Hippocampal formation (tissue), 2 donors: ENCODE data around the gene TLR4.

Experiments used
- DNase-seq, 2 donors: peaks; one replicate each; lab custom pipeline; 2025; lab: John Stamatoyannopoulos, UW

Gene TLR4

DNA sequence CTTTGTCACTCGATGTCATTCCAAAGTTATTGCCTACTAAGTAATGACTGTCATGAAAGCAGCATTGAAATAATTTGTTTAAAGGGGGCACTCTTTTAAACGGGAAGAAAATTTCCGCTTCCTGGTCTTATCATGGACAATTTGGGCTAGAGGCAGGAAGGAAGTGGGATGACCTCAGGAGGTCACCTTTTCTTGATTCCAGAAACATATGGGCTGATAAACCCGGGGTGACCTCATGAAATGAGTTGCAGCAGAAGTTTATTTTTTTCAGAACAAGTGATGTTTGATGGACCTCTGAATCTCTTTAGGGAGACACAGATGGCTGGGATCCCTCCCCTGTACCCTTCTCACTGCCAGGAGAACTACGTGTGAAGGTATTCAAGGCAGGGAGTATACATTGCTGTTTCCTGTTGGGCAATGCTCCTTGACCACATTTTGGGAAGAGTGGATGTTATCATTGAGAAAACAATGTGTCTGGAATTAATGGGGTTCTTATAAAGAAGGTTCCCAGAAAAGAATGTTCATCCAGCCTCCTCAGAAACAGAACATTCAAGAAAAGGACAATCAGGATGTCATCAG, 11.3 kb downstream of the TLR4 start:
- no peak for DNase-seq

DNA sequence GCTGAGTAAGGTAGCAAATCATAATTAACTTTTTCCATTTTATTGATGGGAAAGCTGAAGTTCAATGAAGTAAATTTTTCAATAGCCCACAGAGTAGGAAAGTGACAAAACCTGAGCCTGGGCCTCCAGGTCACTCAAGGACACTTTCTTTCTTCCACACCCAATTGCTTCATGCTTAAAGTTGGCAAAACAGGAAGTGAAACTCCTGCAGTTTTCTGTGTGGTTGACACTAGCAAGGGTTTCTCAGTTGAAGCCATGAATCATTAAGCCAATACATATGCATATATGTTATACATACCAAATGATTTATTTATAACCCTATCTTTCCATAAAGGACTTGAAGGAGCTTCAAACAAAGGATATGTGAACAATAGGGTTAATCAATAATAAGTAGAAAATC, 13.9 kb downstream of the TLR4 start:
- no peak for DNase-seq

DNA sequence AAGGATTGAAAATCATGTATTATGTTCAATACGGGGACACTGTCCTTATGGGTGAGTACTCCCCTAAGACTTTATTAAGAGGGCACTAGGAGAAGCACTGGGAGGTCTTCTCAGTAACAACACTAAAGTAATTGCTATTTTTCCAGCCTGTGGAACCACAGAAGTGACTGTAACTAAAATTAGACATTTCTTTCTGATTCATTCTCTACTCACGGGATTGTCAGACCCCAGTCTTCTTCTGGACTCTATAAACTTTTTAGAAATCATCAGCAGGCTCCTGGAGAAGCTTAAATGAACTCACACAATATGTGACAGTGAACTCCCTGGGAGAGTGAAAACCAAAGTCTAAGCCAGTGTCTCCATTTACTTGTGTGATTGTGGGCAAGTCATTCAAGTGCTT, 14.5 kb downstream of the TLR4 start:
- no peak for DNase-seq

DNA sequence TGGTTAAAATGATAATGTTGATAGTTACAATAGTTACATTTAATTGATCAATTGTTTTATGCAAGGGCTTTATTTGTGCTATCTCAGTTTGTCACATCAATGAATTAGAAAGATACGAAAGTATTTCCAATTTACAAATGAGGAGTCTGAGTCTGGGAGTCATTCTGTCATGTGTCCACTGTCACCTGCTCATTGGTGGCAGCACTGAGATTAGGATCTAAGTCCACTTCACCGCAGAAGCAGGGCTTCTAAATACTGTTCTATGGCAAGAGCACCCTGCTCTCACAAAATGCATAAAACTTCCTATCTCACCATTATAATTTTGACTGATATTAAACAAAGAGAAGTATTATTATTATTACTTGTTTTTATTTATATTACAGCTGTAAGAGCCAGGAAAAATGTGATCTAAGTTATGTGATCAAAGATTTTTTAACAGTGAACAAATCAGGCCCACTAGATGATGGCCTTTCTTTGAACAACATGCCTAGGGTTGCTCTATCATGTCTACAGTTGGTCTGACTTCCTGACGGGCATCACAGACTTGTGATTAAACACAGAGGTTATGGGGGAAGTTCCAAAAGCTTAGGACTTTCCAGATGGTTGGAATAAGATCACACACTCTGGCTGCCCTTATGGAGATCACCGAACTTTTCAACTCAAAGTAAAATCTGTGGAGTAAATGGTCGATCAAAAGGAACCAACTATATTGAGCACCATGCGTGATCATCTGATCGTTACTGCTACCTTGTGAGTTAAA, 15.1 kb downstream of the TLR4 start:
- no peak for DNase-seq

DNA sequence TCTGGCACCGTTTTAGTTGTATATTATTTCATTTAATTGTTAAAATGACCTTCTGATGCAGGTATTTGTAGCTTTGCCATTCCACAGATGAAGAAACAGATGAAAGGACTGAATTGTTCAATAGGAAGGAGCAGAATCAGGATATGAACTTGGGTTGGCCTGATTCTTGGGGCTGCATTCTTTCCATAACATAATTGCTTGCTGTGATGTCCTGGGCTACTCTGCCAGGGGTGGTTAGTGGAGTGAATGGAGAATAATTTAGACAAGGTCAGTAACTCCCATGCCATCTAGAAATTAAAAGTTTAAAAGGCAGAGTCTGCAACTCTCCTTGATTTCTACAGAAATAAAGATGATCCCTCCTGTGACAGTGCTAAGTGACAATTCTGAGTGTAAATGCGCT, 15.9 kb downstream of the TLR4 start:
- DNase-seq, result no peak

DNA sequence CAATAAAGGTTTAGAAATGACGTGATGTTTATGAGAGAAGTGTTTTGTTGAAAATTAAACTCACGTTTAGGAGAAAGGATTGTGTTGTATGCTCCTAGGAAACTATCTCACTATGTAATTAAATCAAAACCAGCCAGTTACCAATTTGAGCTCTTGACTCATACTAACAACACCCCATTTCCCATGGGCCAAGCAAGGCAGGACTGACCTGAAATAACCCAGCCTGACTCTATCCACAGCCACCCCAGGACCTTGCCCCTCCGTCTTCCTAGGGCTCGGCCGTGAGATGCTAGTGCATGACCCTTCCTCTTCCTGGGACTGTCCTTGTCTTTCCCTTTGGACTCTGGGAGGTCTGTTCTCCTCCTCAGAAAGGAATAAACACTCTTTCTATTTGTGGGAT, 16.4 kb downstream of the TLR4 start:
- DNase-seq, result no peak

DNA sequence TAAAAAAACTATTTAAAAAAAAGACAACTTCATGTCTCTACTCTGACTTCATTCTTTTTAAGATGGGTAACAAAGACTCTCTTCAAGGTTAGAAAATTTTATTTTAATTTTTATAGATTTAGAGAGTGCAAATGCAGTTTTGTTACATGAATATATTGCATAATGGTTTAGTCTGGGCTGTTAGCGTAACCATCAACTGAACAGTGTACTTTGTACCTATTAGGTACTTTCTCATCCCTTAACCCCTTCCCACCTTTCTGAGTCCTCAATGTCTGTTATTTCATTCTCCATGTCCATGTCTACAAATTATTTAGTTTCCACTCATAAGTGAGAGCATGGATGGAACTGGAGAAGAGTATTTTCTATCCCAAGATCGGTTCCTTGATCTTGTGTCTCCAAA, 16.8 kb downstream of the TLR4 start:
- no peak for DNase-seq

DNA sequence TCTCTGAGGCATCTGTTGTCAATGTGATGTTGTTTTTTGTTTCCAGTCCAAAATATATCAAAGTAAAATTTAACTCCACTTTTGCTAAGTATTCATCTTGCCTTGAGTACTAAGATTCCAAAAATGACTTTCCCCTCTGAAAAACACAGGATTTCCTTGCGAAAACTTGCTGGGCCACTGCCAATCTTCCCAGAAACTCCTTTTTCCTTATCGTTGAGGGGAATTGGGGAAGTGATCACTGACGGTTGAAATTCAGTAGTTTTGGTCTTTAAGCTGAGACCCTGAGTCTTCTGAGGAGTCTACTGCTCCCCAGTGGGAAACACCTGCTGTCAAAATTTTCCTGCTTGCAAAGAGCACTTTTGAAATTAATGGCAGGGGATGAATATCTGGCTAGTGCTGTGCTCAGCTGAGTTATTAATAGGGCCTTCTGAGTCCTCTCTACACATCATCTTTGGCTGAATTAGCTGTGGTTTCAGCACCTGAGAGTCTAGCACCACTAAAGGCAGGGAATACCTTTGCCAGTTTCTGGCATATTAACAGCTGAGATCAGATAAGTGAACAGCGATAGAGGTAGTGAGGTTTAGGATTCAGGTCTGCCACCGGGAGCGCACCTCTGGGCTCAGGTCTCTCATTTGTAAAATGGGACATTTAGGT, 18.0 kb downstream of the TLR4 start:
- DNase-seq, result no peak

DNA sequence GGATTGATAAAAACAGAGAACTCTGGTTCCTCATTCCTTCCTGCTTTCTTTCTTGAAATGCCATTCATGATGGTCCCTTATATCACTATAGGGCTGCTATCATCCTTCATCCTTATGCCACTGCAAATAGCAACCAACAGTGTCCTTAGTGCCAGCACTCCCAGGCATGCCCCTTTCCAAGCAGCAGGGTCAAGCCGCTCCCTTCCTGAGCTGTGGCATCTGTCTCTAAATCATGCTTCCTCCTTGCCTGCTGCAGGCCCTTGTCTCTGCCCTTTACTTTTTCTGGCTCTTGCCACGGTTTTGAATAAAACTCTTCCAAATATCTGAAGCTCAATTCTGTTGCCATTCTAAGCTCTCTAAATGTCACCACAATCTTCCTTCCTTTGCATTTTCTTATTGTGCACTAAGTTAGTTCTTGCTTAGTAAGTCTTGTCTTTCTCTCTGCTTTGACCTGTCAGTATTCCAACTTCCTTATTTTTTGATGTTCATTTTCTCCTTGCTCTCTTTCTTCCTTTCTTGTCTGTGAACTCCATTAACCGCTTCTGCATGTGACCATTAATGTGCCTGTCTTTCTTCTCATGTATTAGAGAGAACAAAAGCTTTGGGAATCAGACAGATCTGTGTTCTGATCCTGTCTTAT, 19.9 kb downstream of the TLR4 start:
- DNase-seq, result no peak

DNA sequence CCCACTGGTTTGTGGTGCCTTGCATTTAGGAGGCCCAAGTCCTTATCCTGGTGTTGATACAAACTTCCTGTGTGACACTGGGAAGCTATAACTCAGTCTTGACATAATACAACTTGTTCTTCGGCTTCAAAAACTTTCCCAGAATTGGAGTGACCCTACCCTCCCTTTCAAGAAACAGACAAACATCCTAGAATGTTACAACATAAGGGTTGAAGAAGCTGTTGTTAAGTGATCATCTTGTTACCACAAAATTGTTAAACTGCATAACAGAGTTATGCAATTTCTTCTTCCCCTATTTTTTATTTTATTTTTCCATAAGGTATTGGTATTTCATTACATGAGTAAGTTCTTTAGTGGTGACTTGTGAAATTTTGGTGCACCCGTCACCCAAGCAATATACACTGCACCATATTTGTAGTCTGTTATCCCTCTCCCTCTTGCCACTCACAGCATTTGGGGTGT, 21.3 kb downstream of the TLR4 start:
- DNase-seq, result no peak

DNA sequence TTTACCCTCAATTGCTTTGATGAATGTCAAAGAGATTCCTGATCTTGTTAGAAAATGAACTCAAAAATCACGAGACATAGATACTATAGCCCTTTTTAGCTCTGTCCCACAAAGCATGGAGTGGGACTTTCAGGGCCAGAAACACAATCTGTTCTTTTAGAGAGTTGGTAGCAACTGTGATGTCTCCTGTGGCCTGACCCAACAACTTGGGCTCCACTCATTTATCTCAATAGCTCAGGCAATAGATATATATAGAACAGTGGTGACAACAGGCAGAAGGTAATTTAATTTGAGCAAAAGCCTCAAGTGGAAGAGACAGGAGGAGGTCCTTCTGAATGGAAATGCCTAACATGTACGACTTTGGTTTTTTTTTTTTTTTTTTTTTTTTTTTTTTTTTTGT, 25.2 kb downstream of the TLR4 start:
- no peak for DNase-seq

DNA sequence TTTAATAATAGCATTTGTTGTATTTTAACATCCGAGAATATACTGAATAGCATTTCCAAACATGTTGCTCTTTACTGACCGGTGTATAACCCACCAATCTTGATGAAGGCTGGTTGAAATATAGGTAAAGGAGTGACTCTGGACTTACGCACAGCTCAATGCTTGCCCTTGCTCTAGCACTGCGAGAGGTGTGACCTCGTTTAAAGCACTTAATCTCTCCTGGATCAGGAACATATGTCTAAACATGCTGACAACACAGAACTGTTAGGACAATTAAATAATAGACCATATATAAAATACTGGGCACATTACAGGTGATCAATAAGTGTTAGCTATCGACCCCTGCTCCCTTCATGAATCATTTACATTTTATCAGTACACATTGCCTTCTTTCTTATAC, 28.3 kb downstream of the TLR4 start:
- no peak for DNase-seq

DNA sequence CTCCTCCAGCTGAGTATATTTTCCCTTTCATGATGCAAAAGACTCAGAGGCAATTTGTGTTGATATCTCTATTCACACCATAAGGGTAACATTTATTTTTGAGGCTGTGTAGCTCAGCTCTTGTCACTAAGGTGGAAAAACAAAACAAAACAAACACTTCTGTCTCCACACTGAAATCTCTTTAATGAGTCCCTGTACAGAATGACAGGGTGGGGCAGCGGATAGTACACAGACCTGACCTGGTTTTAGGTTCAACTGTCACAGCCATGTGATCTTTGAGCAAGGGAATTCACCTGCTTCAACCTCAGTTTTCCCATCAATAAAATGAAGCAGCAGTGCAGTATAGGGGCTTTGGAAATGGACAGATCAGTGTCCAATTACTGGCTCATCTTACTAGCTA, 29.3 kb downstream of the TLR4 start:
- no peak for DNase-seq

DNA sequence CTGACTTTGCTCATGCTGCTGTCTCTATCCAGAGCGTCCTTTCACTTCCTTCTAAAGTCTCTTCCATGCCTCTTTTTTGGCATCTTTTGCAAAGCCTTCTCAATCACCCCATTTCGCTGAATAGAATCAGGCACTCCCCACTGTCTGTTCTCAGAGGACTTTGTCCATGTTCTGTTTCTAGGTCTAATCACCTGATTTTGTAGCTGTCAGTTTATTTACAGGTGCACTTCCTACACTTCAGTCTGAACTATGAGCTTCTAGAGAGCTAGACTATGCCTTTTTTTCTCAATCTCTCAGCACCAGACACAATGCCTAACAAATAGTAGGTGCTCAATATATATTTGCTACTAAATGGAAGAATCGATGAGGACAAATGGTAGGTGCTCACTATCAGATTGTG, 29.9 kb downstream of the TLR4 start:
- DNase-seq, result no peak

DNA sequence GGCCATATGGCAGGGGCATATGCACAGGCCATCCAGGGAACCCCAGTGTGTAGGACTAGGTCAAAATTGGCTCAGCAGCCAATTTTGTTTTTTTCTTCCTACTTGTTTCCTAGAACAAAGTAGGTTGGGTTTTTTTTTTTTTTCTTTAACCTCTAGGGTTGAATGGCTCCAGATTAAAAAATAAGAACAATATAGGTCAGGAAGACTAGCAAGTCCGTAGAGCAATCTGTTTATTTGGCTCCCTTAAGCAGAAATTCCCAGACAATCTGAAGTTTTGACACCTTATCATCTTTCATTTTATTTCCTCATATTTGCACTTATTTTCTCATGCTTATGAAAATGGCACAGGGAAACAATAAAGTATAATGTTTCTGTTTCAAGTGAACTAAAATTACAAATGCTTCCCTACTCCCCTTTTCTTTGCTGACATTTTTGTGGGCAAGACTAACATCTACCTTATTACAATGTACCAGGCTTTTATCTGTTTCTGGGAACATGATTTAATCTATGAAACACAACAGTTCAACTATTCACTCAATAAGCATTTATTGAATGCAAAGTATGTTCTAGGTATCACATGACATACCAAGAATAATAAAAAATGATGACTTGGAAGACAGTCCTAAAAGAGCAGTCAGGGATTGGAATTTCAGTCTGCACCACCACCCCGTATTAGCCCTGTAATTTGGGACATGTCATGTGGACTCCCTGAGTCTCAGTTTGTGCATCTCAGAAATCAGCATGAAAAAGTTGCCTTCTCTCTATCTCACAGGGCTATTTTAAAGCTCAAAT, 30.5 kb downstream of the TLR4 start:
- DNase-seq, result no peak

DNA sequence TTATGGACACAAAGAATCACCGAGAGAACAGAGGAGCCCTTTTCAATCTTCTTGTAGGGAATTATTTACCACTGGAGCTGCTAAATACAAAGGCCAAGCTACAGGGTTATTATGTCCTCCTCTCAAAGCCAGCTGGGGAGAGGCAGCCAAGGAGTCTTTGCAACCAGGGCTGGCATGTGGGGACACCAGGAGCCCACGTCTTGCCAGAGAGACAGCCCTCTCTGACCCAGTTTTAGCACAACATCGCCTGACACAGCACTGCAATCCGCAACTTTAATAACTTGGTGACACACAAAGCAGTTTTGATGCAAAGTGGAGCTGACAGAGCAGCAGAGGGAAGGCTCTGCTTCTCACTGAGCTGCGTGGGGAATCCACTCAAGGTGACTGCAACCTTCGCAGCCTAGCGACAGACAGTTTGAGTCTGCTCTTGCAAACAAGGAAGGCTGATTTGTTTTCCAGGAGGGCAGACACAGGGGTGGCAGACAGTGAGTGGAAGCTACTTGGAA, 33.6 kb downstream of the TLR4 start:
- DNase-seq, result peak; percentile 43 to 64

DNA sequence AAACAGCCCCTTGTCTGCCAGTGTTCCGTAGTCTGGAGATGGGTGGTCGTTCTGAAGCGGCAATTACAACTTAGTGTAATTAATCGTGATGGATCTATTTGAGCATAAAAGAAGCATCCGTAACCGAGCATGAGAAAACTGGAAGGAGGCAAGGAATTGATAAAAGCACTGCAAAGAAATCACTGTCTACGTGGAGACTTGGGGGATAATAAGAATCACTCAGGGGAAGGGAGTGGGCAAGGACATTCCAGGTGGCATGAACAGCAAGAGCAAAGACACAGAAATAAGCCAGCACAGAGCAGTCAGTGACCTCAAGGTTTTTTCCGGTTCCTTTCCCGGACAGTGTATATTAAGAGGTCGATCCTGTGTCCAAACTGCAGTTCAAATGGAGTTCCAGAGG, 35.0 kb downstream of the TLR4 start:
- DNase-seq, result no peak

DNA sequence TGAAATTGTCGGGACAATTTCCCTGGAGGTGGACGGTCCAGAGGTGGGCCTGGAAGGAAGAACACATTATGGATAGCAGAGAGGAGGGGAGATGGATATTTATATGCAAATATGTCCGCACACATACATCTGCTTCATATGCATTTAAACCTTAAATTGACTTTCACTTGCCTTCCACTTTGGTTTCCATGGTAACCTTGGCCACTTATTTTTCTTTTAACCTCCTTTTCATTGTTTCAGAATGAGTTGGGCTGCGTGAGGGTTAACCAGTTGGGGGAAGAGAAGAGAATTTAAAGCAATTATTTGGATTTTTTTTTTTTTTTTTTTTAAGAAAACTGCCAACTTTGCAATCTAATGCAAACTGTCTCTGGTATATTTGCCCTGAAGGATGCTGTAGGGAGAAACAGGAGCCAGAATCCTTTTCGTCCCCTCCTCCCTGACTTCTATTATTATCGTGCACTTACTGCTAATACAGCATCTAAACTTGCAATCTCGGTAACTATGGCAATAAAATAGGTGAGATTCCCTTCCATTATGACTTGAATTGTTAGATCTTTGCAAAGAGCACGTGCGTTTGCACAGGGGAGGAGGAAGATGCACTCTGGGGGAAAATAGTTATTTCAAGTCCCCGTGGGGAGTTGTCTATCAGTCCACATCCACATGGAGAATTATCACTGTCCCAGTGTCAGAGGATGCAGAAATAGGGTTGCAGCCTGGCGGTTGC, 35.6 kb downstream of the TLR4 start:
- DNase-seq, result no peak

DNA sequence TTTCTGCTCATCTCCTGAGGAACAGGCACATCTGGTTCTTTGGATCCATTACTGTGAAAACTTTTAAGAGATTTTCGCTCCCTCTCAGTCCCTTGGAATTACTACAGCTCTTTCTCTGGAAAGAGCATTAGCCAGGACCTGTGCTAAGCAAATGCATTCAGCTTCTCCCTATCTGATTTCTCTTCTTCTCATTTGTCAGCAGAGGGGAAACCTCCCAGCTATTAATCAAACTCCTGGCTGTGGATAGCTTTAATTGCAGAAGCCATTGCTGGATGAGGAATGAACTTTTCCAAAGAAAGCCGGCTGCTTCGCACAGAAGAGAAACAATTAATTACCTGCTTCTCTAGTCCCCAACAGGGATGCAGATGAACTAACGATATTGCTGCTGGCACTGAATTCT, 37.9 kb downstream of the TLR4 start:
- no peak for DNase-seq

DNA sequence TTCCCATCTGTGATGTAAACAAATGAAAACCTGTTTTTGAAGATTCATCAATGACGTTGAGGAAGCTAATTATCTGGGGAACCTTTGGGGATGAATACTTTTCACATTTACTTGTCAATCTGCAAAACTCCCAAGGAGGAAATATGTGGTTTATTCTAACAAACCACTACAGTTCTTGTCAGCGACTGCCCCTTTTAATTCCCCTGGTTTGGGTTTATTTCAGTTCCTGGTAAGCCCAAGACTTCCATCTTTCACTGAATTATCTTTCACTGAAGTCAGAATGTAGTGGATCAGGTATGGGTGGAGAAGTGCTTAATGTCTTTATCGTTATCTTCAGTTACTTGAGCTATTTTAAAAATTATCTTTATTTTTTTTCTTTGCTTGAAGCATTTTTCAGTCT, 40.2 kb downstream of the TLR4 start:
- no peak for DNase-seq

DNA sequence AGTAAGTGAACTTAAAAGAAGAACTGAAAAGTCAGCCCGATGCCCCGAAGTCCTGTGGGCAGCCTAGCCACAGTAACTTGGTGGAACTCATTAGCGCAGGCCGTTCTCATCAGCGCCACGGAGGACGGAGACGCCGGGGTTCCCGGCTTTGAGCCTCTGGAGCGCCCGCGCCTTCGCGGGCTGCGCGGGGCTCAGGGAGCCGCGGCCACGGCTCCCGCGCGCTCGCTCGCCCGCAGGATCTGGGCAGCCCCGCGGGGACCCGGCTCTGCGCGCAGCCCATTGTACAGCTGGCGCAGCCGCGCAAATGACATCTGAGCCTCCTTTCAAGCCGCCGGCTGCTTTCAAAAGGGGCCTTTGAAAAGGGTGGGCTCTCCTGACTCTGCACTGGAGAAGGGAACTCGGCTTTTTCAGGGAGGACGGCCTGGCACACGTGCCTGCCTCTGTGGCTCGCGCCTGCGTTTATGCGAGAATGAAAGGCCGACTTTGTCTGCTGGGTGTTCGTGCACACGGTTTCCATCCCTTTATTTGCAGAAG, 40.7 kb downstream of the TLR4 start:
- peak; percentile 56 to 67 for DNase-seq
